ENCODE measurements around the gene PTPRN2. TPM values are rescaled to one million over a fixed set of nuclear protein-coding genes. Genes with fewer than 3 reads are reported as not detected.

The PTPRN2 gene
- total RNA-seq, 1 donor from 2014 or later, result 15.4 TPM

DNA sequence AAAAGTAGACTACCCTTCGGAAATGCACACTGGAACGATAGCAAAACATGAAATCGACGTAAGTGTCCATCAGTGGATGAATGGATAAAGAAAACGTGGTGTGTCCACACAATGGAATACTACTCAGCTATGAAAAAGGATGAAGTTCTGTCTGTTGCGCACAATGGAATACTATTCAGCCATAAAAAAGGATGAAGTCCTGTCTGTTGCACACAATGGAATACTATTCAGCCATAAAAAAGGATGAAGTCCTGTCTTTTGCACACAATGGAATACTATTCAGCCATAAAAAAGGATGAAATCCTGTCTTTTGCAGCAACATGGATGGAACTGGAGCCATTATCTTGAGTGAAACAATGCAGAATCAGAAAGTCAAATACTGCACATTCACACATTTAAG lies 591.8 kb downstream of the PTPRN2 start:
- Mint-ChIP-seq H3K36me3 (no peaks in the 10 kb centered on the region), H3K4me3 (no peak overlapping the region), H3K27me3 (peaks cover 6% of the 10 kb centered on the region), H3K27ac (no peak overlapping the region), H3K4me1 (ENCODE audit: unreplicated experiment) (no peaks in the 10 kb centered on the region), H3K9me3 (no peaks in the 10 kb centered on the region)
- TF ChIP-seq, protein P1, sequence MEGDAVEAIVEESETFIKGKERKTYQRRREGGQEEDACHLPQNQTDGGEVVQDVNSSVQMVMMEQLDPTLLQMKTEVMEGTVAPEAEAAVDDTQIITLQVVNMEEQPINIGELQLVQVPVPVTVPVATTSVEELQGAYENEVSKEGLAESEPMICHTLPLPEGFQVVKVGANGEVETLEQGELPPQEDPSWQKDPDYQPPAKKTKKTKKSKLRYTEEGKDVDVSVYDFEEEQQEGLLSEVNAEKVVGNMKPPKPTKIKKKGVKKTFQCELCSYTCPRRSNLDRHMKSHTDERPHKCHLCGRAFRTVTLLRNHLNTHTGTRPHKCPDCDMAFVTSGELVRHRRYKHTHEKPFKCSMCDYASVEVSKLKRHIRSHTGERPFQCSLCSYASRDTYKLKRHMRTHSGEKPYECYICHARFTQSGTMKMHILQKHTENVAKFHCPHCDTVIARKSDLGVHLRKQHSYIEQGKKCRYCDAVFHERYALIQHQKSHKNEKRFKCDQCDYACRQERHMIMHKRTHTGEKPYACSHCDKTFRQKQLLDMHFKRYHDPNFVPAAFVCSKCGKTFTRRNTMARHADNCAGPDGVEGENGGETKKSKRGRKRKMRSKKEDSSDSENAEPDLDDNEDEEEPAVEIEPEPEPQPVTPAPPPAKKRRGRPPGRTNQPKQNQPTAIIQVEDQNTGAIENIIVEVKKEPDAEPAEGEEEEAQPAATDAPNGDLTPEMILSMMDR (conservative IDR thresholded peaks at IDR 0.05), result no peak
- no peak for DNase-seq (ENCODE audit: extremely low spot score, unreplicated experiment)

DNA sequence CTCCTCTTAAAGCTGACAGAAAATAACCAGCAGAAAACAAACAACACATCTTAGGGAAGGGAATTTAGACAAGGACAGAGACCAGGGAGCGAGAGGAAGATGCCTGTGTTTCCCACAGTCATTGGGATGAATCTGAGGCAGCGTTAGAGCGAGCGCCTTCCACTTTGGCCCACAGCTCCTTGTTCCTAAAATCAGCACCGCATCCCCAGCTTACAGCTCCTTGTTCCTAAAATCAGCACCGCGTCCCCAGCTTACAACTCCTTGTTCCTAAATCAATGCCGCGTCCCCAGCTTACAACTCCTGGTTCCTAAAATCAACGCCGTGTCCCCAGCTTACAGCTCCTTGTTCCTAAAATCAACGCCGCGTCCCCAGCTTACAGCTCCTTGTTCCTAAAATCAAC lies 593.3 kb downstream of the PTPRN2 start:
- Mint-ChIP-seq H3K9me3 (no peaks in the 10 kb centered on the region), H3K27ac (no peak overlapping the region), H3K4me3 (no peak overlapping the region), H3K36me3 (no peaks in the 10 kb centered on the region), H3K27me3 (peaks cover 6% of the 10 kb centered on the region), H3K4me1 (ENCODE audit: unreplicated experiment) (no peaks in the 10 kb centered on the region)
- no peak for DNase-seq (ENCODE audit: extremely low spot score, unreplicated experiment)
- TF ChIP-seq, protein P1 (conservative IDR thresholded peaks at IDR 0.05), result no peak

DNA sequence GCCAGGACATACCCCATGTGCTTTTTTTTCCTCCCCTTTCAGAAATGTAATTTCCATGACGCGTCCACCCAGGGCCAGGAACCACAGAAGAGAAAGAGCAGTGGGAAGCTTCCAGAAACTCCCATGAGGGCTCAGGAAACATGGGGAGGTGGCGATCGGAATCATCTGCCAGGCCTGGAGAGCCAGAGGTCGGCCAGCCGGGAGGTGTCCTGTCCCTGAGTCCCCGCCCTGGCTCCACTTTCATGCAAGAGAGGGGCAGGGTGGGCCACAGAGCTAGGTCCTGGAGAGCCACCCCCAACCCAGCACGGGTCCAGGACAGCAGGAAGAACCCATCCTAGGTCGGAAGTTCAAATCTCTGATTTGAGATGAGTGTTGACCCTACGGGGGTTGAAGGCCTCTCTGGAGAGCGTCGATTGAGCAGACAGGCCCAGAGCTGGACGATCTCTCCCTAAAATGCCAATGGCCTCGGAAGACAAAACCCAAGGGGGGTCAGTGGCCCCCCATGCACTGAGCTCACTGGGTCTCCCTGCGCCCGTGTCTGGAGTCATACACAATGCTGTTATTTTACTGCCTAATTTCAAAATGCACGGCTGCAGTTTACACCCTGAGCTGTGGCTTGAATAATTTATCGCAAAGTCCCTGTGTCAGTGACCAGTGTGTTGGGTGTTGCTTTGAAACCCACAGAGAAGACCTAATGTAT lies 594.1 kb downstream of the PTPRN2 start:
- Mint-ChIP-seq H3K36me3 (no peaks in the 10 kb centered on the region), H3K27me3 (peaks cover 6% of the 10 kb centered on the region), H3K4me1 (ENCODE audit: unreplicated experiment) (no peaks in the 10 kb centered on the region), H3K4me3 (no peak overlapping the region), H3K27ac (no peak overlapping the region), H3K9me3 (no peaks in the 10 kb centered on the region)
- DNase-seq (ENCODE audit: extremely low spot score, unreplicated experiment), result no peak
- TF ChIP-seq, protein P1 (conservative IDR thresholded peaks at IDR 0.05), result no peak

DNA sequence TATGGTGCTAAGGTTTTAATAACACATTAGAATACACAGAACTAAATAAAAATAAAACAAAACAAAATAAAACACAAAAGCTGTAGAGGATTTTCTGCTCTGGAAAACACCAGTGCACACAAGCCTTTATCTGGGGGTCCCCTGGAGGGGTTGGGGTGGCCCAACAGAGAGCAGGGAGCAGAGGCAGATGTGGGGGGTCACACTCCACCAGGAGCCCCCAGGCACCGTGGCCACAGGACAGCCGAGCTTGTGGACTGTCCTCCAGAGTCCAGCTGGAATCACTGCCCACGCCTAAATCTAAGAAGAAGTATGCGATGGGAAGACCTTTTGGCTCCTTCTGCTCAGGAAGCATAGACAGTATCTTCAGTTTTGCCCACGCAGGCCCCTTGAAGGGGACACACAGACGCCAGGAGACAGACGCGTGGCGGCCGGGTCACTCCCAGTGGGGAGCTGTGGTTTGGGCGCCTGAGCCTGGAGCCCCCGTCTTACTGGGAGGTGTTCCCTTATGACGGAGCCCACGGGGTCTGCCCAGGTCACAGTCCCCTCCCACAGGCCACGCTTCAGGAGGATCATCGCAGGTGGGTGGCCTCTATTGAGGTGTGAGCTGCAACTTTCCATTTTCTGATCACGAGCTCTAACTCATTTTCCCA lies 595.0 kb downstream of the PTPRN2 start:
- H3K27me3 Mint-ChIP-seq, result peaks cover 6% of the 10 kb centered on the region
- H3K27ac Mint-ChIP-seq, result no peak overlapping the region
- no peaks in the 10 kb centered on the region for H3K9me3 Mint-ChIP-seq
- H3K4me3 Mint-ChIP-seq, result no peak overlapping the region
- TF ChIP-seq, protein P1 (conservative IDR thresholded peaks at IDR 0.05), result no peak
- no peak for DNase-seq (ENCODE audit: extremely low spot score, unreplicated experiment)
- no peaks in the 10 kb centered on the region for H3K36me3 Mint-ChIP-seq
- no peaks in the 10 kb centered on the region for H3K4me1 Mint-ChIP-seq (ENCODE audit: unreplicated experiment)

DNA sequence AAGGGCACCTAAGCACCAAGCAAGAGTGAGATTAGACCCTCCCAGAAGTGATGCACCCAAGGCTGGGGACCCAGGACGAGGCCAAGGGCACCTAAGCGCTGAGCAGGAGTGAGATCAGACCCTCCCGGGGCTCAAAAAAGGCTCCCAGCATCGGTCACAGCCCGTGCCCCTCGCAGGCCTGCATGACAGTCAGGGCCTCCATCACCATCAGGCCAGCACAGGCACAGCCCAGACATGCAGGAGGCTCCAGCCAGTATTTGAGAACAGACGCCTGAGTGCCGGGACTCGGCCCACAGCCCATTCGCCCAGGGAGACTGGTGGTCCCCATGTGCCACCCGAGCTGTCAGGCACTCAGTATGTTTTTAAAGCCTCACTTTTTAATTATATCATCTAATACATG lies 595.9 kb downstream of the PTPRN2 start:
- Mint-ChIP-seq H3K27me3 (peaks cover 6% of the 10 kb centered on the region), H3K36me3 (no peaks in the 10 kb centered on the region), H3K4me1 (ENCODE audit: unreplicated experiment) (no peaks in the 10 kb centered on the region), H3K4me3 (no peak overlapping the region), H3K9me3 (no peaks in the 10 kb centered on the region), H3K27ac (no peak overlapping the region)
- TF ChIP-seq, protein P1 (conservative IDR thresholded peaks at IDR 0.05), result no peak
- DNase-seq (ENCODE audit: extremely low spot score, unreplicated experiment), result no peak

Measured in type B pancreatic cell (in vitro differentiated cells).